Measurements from ENCODE around the gene LACC1.

The LACC1 gene

DNA sequence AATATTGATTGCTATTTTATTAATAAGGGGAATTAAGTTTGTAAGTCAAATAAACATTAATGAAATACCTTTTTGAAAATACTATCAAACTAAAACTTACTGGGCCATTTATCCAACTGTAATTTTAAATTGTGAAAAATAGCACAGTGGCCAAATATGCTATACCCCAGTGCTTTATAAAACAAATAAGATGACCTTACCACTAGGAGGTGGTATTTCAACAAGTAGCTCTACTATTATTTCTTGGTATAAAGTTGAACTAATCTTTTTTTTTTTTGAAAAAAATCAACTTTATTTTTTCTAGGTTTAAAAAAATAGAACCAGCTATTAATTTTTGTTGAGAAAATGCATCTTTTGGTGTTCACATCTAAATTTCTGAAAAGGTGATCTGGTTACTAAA, 14.7 kb downstream of the LACC1 start:
- DNase-seq = no peak

- no peak for DNase-seq
These were observed 16.2 kb downstream of the LACC1 start for GRCh38 chr13:43895940-43896339.

GRCh38 chr13:43905435-43906031, 25.8 kb downstream of the LACC1 start:
- no peak for DNase-seq

DNA sequence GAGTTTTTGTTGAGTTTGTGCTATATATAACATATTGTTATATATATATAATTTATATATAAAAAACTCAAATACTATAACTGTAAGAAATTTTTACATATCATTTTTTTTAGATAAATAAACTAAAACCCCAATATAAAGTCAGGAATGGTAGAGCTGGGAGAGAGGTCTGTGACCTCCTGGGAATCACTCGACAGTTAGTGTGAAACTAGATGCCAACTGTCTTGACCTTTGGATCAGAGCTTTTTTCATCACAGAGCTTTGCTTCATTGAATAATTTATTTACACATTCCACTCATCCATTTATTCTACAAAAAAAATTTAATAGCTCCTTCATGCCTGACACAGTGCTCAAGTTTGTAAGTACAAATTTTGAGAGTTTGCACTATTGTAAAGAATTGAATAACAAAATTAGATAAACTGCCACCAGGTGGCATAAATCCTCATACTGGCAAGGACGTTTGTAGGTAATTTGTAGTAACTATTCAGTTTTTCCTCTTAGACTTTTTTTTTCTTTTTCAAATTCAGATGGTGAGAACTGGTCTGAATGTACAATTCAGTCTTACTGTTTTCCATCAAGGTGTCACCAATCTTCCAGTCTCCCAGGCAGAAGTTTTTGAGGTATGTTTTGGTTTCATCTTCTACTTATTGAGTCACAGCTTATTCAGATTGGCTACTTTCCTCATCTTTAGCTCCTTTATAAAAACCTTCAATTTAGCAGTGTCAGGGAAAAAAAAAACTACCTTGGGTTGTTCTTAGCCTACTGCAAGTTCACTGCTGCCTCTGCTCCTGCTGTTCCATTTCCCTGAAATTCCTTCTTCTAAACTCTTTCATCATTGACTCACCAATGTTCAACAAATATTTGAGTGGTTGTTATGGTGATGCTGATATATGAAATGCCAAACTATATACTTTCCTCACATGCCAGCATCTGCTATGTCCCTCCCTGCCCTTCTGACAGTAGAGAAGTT, 28.7 kb downstream of the LACC1 start:
- DNase-seq = no peak

DNA sequence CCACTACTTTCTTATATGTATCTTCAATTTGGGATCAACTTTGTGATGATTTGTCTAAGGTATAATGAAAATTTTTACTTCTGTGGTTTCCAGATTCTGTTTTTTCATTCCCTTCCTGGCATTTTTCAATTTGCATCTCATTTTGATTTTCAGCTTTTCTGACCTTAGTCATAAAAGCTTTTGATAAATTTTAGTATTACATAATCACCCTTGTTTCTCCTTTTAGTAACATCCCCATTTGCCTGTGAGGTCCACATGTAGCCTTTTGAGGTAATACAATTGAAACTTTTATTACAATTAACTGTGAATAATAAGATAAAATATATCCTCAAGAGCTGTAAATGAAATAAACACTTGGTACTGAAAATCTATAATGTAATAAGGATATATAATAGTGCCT, 31.2 kb downstream of the LACC1 start:
- DNase-seq = no peak

DNA sequence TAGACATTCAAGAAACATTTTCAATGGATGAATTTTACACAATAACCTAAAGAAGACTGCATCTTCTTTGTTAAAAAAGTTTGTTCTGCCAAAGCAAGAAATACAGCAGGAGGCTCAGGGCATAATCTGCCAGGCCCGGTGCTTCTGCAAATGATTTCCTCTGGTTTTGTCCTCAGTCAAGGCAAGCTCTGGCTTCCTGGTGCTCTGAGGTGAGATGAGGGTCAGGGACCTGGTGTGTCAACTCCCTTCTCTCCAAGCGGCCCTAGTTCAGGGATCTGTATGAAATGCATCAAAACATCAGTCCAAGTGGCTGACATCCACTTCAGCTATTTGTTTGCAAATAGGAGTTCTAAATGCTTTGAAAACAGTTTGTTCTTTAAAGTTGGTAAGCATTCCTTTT, 31.6 kb downstream of the LACC1 start:
- no peak for DNase-seq

- DNase-seq = no peak
These were observed 32.2 kb downstream of the LACC1 start for GRCh38 chr13:43911871-43912270.

DNA sequence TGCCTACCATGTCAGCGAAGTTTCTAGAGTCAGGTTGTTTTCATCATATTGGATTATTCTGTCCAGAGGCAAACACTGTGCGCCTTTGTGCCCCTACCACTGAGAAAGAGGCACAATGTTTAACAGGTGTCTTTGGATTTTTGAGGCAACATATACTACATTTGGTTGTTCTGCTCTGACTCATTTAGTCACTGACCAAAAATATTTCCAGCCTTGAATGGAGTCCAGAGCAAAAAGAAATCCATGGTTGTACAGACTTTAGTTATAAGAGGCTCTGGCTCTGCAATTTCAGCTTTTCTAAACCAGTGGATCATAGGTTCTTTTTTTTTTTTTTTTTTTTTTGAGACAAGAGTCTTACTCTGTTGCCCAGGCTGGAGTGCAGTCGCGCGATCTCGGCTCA, 35.7 kb downstream of the LACC1 start:
- no peak for DNase-seq

GRCh38 chr13:43916828-43917227, 37.1 kb downstream of the LACC1 start:
- DNase-seq = no peak

- no peak for DNase-seq
These were observed 38.9 kb downstream of the LACC1 start for GRCh38 chr13:43918636-43919035.

DNA sequence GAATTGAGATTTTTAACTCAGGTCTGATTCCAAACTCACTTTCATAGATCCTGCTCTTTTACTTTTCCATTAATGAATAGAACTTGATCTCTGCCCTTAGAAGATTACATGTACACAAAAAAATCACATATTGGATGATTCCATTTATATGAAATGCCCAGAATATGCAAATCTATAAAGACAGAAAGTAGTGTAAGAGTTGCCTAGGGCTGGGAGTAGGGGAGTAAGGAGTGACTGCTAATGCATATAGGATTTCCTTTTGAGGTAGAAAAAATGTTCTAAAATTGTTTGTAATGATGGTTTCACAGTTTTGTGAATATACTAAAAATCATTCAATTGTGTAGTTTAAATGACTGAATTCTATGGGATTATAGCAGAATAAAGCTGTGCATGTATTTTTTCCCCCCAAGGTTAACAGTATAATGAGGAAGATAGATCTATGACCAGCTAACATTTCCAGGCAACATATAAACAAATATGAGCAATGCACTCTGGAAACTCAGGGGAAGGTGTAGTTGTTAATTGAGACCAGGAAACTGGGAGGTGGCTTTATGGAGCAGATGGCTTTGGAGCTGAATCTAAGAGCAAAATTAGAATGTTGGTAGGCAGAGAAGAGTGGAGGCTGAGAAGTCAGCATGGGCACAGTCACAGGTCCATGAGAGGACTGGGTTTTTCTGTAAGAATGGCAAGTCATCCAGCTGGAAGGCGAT, 41.4 kb downstream of the LACC1 start:
- no peak for DNase-seq

GRCh38 chr13:43924549-43925245, 45.0 kb downstream of the LACC1 start:
- no peak for DNase-seq

GRCh38 chr13:43929947-43930346, 50.2 kb downstream of the LACC1 start:
- no peak for DNase-seq

GRCh38 chr13:43933378-43933777, 53.7 kb downstream of the LACC1 start:
- DNase-seq = no peak

GRCh38 chr13:43934273-43934672, 54.6 kb downstream of the LACC1 start:
- no peak for DNase-seq

- no peak for DNase-seq
These were observed 56.2 kb downstream of the LACC1 start for GRCh38 chr13:43935878-43936277.

DNA sequence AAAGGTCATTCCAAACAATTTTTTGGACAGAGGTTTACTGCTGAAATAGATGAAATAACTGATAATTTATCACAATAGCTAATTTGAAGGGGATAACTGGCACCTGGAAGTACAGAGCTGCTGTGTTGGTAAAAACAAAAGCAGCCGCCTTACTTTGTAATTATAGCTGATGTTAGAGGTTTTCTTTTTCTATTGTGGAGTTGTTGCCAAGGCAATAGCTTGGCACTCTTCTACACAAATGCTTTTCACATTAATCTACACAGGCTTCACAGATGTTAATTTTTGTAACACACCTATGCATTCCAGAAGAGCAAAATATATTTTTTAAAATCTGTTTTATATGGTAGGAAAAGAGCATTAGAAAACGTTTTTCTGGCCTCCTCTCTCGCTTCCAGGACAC, 56.9 kb downstream of the LACC1 start:
- DNase-seq = no peak

DNA sequence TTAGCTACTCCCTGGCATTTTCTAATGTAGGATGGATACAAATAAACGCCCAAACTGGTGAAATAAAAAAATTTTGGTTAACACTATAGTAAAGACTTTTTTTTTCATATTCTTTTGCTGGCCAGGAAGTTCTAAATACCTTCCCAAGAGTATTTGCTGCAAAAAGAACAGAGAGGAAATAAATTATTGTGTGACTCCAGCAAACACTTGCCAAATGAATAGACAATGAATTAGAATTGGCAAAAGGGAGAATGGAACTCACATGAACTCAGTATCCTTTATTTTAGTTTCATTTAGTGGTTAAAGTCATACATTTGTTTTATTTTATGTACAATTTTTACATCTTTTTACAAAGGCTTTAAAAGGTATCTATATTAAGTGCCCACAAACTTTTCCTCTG, 58.1 kb downstream of the LACC1 start:
- DNase-seq = no peak

DNA sequence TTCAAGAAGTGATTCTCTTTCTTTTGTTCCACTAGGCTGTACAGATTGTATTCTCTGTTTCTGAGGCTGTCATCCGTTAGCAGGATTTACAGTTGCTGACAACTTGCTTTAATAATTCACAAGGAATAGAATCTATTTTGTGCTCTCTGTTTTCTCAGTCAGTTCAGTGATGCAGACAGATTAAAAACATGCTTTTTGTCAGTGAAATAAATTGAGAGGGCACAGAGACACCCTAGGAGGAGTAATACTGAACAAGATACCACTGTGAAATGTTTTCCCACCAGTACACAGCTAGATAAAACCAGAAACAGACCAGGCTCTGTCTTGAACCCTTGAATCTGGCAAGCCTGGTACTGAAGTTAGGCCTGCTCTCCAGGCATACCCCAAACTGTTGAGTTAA, 58.7 kb downstream of the LACC1 start:
- DNase-seq = no peak

- no peak for DNase-seq
These were observed 59.4 kb downstream of the LACC1 start for GRCh38 chr13:43939086-43939485.

DNA sequence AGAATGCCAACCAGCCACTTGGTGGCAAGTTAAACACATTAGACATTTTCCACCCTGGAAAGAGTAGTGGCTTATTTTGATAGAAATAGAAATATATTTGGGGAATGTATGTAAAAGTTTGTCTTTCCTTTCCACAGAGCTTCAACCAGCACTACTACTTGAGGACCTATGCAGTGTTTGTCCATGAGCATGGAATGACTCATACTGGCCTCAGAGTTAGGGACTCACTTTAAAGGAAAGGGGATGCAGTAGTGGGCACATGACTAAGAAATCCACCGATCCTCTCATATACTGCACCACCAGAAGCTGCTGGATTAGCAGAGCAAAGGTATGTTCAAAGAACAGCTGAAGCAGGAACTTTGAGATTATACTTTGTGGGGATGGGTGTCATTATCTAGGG, 62.6 kb downstream of the LACC1 start:
- DNase-seq = no peak

All from stimulated activated naive CD4-positive, alpha-beta T cell treated with Interleukin-2 at 50 U/mL for 16 hours (primary cell).